Measurements from ENCODE around the gene CXCL1.

DNA sequence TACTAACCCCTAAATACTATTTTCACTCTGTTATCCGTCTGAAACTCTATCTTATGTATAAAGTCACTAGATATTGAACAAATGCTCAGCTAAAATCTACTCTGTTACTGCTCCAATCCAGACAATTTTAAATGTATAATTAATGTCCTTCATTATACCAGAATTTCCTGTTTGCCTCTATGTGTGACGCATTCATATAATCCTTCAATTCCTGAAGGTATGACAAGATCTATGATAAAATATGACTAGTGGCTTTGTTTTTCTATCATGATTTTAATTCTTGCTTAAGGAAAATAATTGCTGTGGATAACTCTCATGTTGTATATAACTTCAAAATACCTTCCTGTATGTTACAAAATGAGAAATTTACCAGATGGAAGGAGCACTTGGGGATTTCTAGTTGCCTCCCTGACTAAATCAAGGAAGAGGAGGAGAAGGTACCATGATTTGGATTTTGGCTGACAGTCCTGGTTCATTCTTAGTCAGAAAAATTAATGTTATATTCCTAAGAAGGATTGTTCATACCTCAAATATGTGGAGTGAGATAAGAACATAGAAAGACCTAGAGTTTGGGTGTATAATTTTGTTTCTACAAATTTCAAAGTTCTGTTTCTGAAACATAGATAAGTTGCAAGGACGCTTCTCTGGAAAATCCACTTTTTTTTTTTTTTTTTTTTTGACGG, 27.8 kb upstream of the CXCL1 start:
- TF ChIP-seq CTCF (IDR thresholded peaks at IDR 0.05; ENCODE audit: insufficient read depth, low read depth, low read length) (no peak), EZH2 (IDR thresholded peaks at IDR 0.05; ENCODE audit: insufficient read depth, low read length) (no peak)
